GM23338 (cell line): ENCODE results near the gene FAM53A. TPM values are rescaled to one million over a fixed set of nuclear protein-coding genes. Genes with fewer than 3 reads are reported as not detected.

Source experiments
- ATAC-seq: fragments of 200-7000 bp; cut with Tn5 transposase; 3 replicates; pipeline ENCODE4 v1.9.1; 2020
- DNase-seq: peaks from one replicate; pipeline ENCODE4 v3.0.0-alpha.2; 2015; ENCODE audit warnings: low spot score
- H2AFZ ChIP-seq: fragments of 200-600 bp; sonication (generic); 2 replicates; pipeline ENCODE4 v1.8.0; 2016; ENCODE audit warnings: antibody characterized with exemption, mild to moderate bottlenecking, moderate library complexity
- H3F3A ChIP-seq: fragments of 200-600 bp; sonication (generic); replicated peaks from 2 replicates; pipeline ENCODE4 v1.8.0; 2017; ENCODE audit warnings: antibody characterized with exemption, mixed run types, low read depth
- H3K27ac ChIP-seq: fragments of 200-600 bp; sonication (generic); 2 replicates; pipeline ENCODE4 v1.6.1; 2016; ENCODE audit warnings: low read depth
- H3K27me3 ChIP-seq: fragments of 200-600 bp; sonication (generic); 2 replicates; pipeline ENCODE4 v1.8.0; 2016; ENCODE audit warnings: mild to moderate bottlenecking, mixed run types, moderate library complexity; ENCODE audit not compliant: insufficient read depth
- H3K36me3 ChIP-seq: fragments of 200-600 bp; sonication (generic); 2 replicates; pipeline ENCODE4 v1.8.0; 2016; ENCODE audit warnings: mild to moderate bottlenecking; ENCODE audit not compliant: insufficient read depth
- H3K4me1 ChIP-seq: fragments of 200-600 bp; sonication (generic); 2 replicates; pipeline ENCODE4 v1.8.0; 2016; ENCODE audit warnings: mild to moderate bottlenecking, moderate library complexity; ENCODE audit not compliant: insufficient read depth
- H3K4me2 ChIP-seq: fragments of 200-600 bp; sonication (generic); 2 replicates; pipeline ENCODE4 v1.7.1; 2017; ENCODE audit warnings: mixed run types
- H3K4me3 ChIP-seq: fragments of 200-600 bp; sonication (generic); 2 replicates; pipeline ENCODE4 v1.6.1; 2016; ENCODE audit warnings: mixed run types
- H3K79me2 ChIP-seq: fragments of 200-600 bp; sonication (generic); replicated peaks from 2 replicates; pipeline ENCODE4 v1.8.0; 2017; ENCODE audit warnings: mild to moderate bottlenecking; ENCODE audit not compliant: insufficient read depth
- H3K9me2 ChIP-seq: fragments of 200-600 bp; sonication (generic); 2 replicates; pipeline ENCODE4 v1.8.0; 2017; ENCODE audit not compliant: insufficient read depth
- H4K20me1 ChIP-seq: fragments of 200-600 bp; sonication (generic); replicated peaks from 2 replicates; pipeline ENCODE4 v1.8.0; 2017; ENCODE audit warnings: mild to moderate bottlenecking; ENCODE audit not compliant: insufficient read depth
- H3K27ac Mint-ChIP-seq: 2 replicates; pipeline ENCODE4 v1.8.0; 2020; ENCODE audit warnings: inconsistent platforms, mild to moderate bottlenecking, moderate library complexity, mixed read lengths
- H3K27me3 Mint-ChIP-seq: 3 replicates; pipeline ENCODE4 v1.8.0; 2022; ENCODE audit warnings: low read depth, mild to moderate bottlenecking, moderate library complexity, mixed read lengths, inconsistent platforms; ENCODE audit not compliant: insufficient read depth, poor library complexity
- H3K36me3 Mint-ChIP-seq: 3 replicates; pipeline ENCODE4 v1.8.0; 2021; ENCODE audit warnings: low read depth, mild to moderate bottlenecking, inconsistent platforms, moderate library complexity, mixed read lengths
- H3K4me1 Mint-ChIP-seq: 3 replicates; pipeline ENCODE4 v1.8.0; 2020; ENCODE audit warnings: mild to moderate bottlenecking, inconsistent platforms, mixed read lengths
- H3K4me3 Mint-ChIP-seq: 3 replicates; pipeline ENCODE4 v1.8.0; 2021; ENCODE audit warnings: moderate library complexity, mild to moderate bottlenecking, inconsistent platforms, mixed read lengths
- H3K9me3 Mint-ChIP-seq: 3 replicates; pipeline ENCODE4 v1.8.0; 2020; ENCODE audit warnings: moderate library complexity, mild to moderate bottlenecking, inconsistent platforms, mixed read lengths
- CREB1 ChIP-seq: fragments of 250-450 bp; sonication (Bioruptor Pico); IDR thresholded peaks from 2 replicates; pipeline ENCODE4 v1.5.0; 2020; ENCODE audit warnings: low read depth, mild to moderate bottlenecking, moderate library complexity
- CTCF ChIP-seq, 2 experiments: fragments of 200-600 bp in 1 of 2; sonication (generic) in 1 of 2; conservative IDR thresholded peaks; 2 replicates each; pipeline versions ENCODE4 v1.5.1 to v1.6.1; 2016 to 2017; ENCODE audit warnings: antibody characterized with exemption in 2 of 2, low read depth in 2 of 2, mild to moderate bottlenecking in 2 of 2, moderate library complexity in 1 of 2
- ETS1 ChIP-seq: IDR thresholded peaks from 2 replicates; pipeline ENCODE4 v1.6.1; 2016; ENCODE audit warnings: antibody characterized with exemption
- EZH2 ChIP-seq: fragments of 200-600 bp; sonication (generic); IDR thresholded peaks from one replicate; pipeline ENCODE4 v1.8.0; 2017; ENCODE audit warnings: antibody characterized with exemption, mild to moderate bottlenecking, low read depth; ENCODE audit not compliant: unreplicated experiment
- EZH2phosphoT487 ChIP-seq: fragments of 200-600 bp; sonication (generic); IDR thresholded peaks from one replicate; pipeline ENCODE4 v1.8.1; 2018; ENCODE audit warnings: antibody characterized with exemption; ENCODE audit not compliant: unreplicated experiment
- JUNB ChIP-seq: IDR thresholded peaks from one replicate; pipeline ENCODE4 v1.6.1; 2016; ENCODE audit warnings: antibody characterized with exemption; ENCODE audit not compliant: unreplicated experiment
- NANOG ChIP-seq: IDR thresholded peaks from 2 replicates; pipeline ENCODE4 v1.6.1; 2016; ENCODE audit warnings: antibody characterized with exemption, borderline replicate concordance
- POLR2AphosphoS5 ChIP-seq: IDR thresholded peaks from 2 replicates; pipeline ENCODE4 v1.6.1; 2016; ENCODE audit warnings: antibody characterized with exemption, low read depth
- REST ChIP-seq: IDR thresholded peaks from one replicate; pipeline ENCODE4 v1.6.1; 2018; ENCODE audit warnings: antibody characterized with exemption; ENCODE audit not compliant: unreplicated experiment
- STAT1 ChIP-seq: IDR thresholded peaks from one replicate; pipeline ENCODE4 v1.6.1; 2016; ENCODE audit warnings: antibody characterized with exemption; ENCODE audit not compliant: unreplicated experiment
- ZNF114 ChIP-seq: fragments of 250-450 bp; sonication (Bioruptor Pico); IDR thresholded peaks from 2 replicates; pipeline ENCODE4 v1.5.0; 2020; ENCODE audit warnings: mild to moderate bottlenecking, moderate library complexity
- ZNF331 ChIP-seq: fragments of 250-450 bp; sonication (Bioruptor Pico); IDR thresholded peaks from 2 replicates; pipeline ENCODE4 v1.5.0; 2020; ENCODE audit warnings: low read depth, mild to moderate bottlenecking, moderate library complexity
- ZNF462 ChIP-seq: fragments of 250-450 bp; sonication (Bioruptor Pico); IDR thresholded peaks from 2 replicates; pipeline ENCODE4 v1.5.0; 2020; ENCODE audit warnings: mild to moderate bottlenecking, moderate library complexity
- polyA plus RNA-seq: library from polyadenylated mRNA; unstranded; fragments of >200 nt; fragmentation: Nextera tagmentation; extraction: Ambion mirVana; gene quantifications from 2 replicates; pipeline ENCODE4 v1.2.1, GENCODE V29; 2016
- total RNA-seq: library from RNA; depleted of rRNA; stranded (reverse); fragments of >200 nt; shearing (Covaris generic); gene quantifications from 2 replicates; pipeline ENCODE4 v1.2.3, GENCODE V29; 2014

Gene FAM53A
- total and polyA plus RNA-seq, 2 experiments from 2014 or later, result 1.1 to 3.1 TPM

GRCh38 chr4:1727117-1728031 lies 43.3 kb upstream of the FAM53A start:
- Histone ChIP-seq H3K4me2 (no peak overlapping the region), H3K79me2 (peaks cover 52% of the 10 kb centered on the region), H3F3A (peaks cover 33% of the 10 kb centered on the region), H3K27me3 (no peaks in the 10 kb centered on the region), H3K9me2 (no peaks in the 10 kb centered on the region), H3K36me3 (peaks cover 66% of the 10 kb centered on the region), H4K20me1 (peaks cover 45% of the 10 kb centered on the region), H3K4me3 (no peak overlapping the region), H2AFZ (no peak overlapping the region), H3K27ac (no peak overlapping the region), H3K4me1 (peaks cover 3% of the 10 kb centered on the region; the same call in 1 of the 2 replicates)
- DNase-seq, result no peak
- Mint-ChIP-seq H3K9me3 (no peaks in the 10 kb centered on the region; the same call in 2 of the 3 replicates), H3K4me1 (peaks cover 13% of the 10 kb centered on the region), H3K27me3 (peaks cover 13% of the 10 kb centered on the region), H3K4me3 (no peak overlapping the region), H3K36me3 (peaks cover 93% of the 10 kb centered on the region), H3K27ac (no peak overlapping the region; the same call in 1 of the 2 replicates)
- TF ChIP-seq JUNB, result no peak
- TF ChIP-seq ETS1, result no peak
- no peak for TF ChIP-seq STAT1
- TF ChIP-seq CTCF (conservative IDR thresholded peaks at IDR 0.05; ENCODE audit: low read depth in 2 of 2), result no peak
- no peak for TF ChIP-seq ZNF462 (CRISPR knock-in tag)
- TF ChIP-seq ZNF114, result no peak
- TF ChIP-seq EZH2phosphoT487, result no peak
- no peak for TF ChIP-seq ZNF331 (CRISPR knock-in tag)
- no peak for TF ChIP-seq POLR2AphosphoS5
- no peak for TF ChIP-seq REST
- TF ChIP-seq CREB1 (CRISPR knock-in tag), result no peak
- no peak for TF ChIP-seq EZH2
- no peak for TF ChIP-seq NANOG
- ATAC-seq, result no peak
